Caco-2 (cell line): Measurements from ENCODE around the gene SRI. TPM values are rescaled to one million over a fixed set of nuclear protein-coding genes. Genes with fewer than 3 reads are reported as not detected.

Experiments used
- BruUV-seq: library from RNA; stranded (reverse); fragments of 400-500 nt; replicated peaks from 2 replicates; lab custom pipeline; 2021; lab: Mats Ljungman, UMichigan
- CTCF ChIA-PET: fragments of 300-600 bp; sonication (Branson Sonifier 250); formaldehyde crosslinking; loops from one replicate; lab custom pipeline; 2022; ENCODE audit warnings: antibody characterized with exemption; lab: Charles Lee
- POLR2A ChIA-PET: fragments of 300-600 bp; sonication (Branson Sonifier 250); formaldehyde crosslinking; loops from one replicate; lab custom pipeline; 2022; ENCODE audit warnings: antibody characterized with exemption; lab: Charles Lee
- DNase-seq, 2 experiments: peaks; one replicate each; pipeline versions ENCODE4 v3.0.0 to v3.0.0-alpha.2; 2020 to 2022
- H3K27me3 ChIP-seq: replicated peaks from 2 replicates; pipeline ENCODE4 v1.6.0; 2011; ENCODE audit warnings: low read length; ENCODE audit not compliant: control insufficient read depth, insufficient read depth
- H3K36me3 ChIP-seq: 2 replicates; pipeline ENCODE4 v1.5.1; 2011; ENCODE audit warnings: low read length; ENCODE audit not compliant: control insufficient read depth, insufficient read depth
- H3K4me1 ChIP-seq: fragments of 250-450 bp; sonication (Bioruptor Pico); 2 replicates; pipeline ENCODE4 v1.5.1; 2020; ENCODE audit warnings: mild to moderate bottlenecking
- H3K4me3 ChIP-seq: 2 replicates; pipeline ENCODE4 v1.5.1; 2011; ENCODE audit warnings: low read depth, mild to moderate bottlenecking, control low read depth, low read length
- H3K9me3 ChIP-seq: fragments of 250-450 bp; sonication (Bioruptor Pico); 2 replicates; pipeline ENCODE4 v1.5.1; 2020; ENCODE audit warnings: mild to moderate bottlenecking, moderate library complexity
- H3K27ac Mint-ChIP-seq: one replicate; pipeline ENCODE4 v1.8.0; 2022; ENCODE audit warnings: mixed read lengths; ENCODE audit not compliant: unreplicated experiment
- H3K27me3 Mint-ChIP-seq: one replicate; pipeline ENCODE4 v1.8.0; 2022; ENCODE audit warnings: mixed read lengths; ENCODE audit not compliant: insufficient read depth, unreplicated experiment
- H3K36me3 Mint-ChIP-seq: one replicate; pipeline ENCODE4 v1.8.0; 2022; ENCODE audit warnings: mild to moderate bottlenecking, mixed read lengths; ENCODE audit not compliant: insufficient read depth, unreplicated experiment
- H3K4me1 Mint-ChIP-seq: one replicate; pipeline ENCODE4 v1.8.0; 2022; ENCODE audit warnings: low read depth, mixed read lengths; ENCODE audit not compliant: unreplicated experiment
- H3K4me3 Mint-ChIP-seq: one replicate; pipeline ENCODE4 v1.8.0; 2022; ENCODE audit warnings: mild to moderate bottlenecking, moderate library complexity, mixed read lengths; ENCODE audit not compliant: unreplicated experiment
- H3K9me3 Mint-ChIP-seq: one replicate; pipeline ENCODE4 v1.8.0; 2022; ENCODE audit warnings: mixed read lengths; ENCODE audit not compliant: unreplicated experiment
- CTCF ChIP-seq, 2 experiments: fragments of 200-600 bp in 1 of 2; IDR thresholded peaks; 1 replicate in 1 of 2; 2 replicates in 1 of 2; pipeline versions ENCODE4 v1.5.1 to v1.8.0; 2011 to 2022; ENCODE audit warnings: antibody characterized with exemption in 1 of 2, control low read depth in 1 of 2, inconsistent platforms in 1 of 2, low read depth in 1 of 2, low read length in 1 of 2, mild to moderate bottlenecking in 1 of 2, moderate library complexity in 1 of 2; ENCODE audit not compliant: insufficient read depth in 1 of 2, severe bottlenecking in 1 of 2, unreplicated experiment in 1 of 2
- intact Hi-C: fragments of 100-400 bp; cut with micrococcal nuclease; formaldehyde crosslinking; loops from one replicate; pipeline ENCODE4 v1.10.0; 2022; ENCODE audit not compliant: unreplicated experiment
- total RNA-seq: library from RNA; stranded (reverse); gene quantifications from 2 replicates; pipeline ENCODE4 v1.2.3, GENCODE V29; 2022

SRI gene
- total RNA-seq, 1 experiment from 2014 or later = 103 TPM

- TF ChIP-seq CTCF (IDR thresholded peaks at IDR 0.05; ENCODE audit: insufficient read depth in 1 of 2, low read depth in 1 of 2, low read length in 1 of 2, severe bottlenecking in 1 of 2, unreplicated experiment in 1 of 2) = no peak
- H3K4me1 Mint-ChIP-seq = no peaks in the 10 kb centered on the region
- no peaks in the 10 kb centered on the region for H3K27me3 Mint-ChIP-seq
- Histone ChIP-seq H3K4me1 (peaks cover 36% of the 10 kb centered on the region), H3K27me3 (no peaks in the 10 kb centered on the region), H3K9me3 (0 out of 2 replicates have a peak, but pooled peaks cover 7% of the 10 kb centered on the region), H3K4me3 (no peak overlapping the region), H3K36me3 (no peaks in the 10 kb centered on the region)
- no TSS peak for BruUV-seq
- no peaks in the 10 kb centered on the region for H3K9me3 Mint-ChIP-seq
- no peak overlapping the region for H3K4me3 Mint-ChIP-seq
- intact Hi-C loops = loop anchor here (1.0 to 5.0 kb wide), 3 partner anchors 8 to 350 kb away; partner anchors contain the start of genes DBF4 and SLC25A40
- POLR2A ChIA-PET = interaction anchor here (0.6 kb wide), 2 partner anchors 14 to 292 kb away, joined by 6 to 9 read pairs; no protein-coding TSS in a partner anchor
- peak; percentile 79 to 85 for DNase-seq
- H3K27ac Mint-ChIP-seq = peak overlapping the region; percentile 53
- CTCF ChIA-PET = interaction anchor here (0.7 to 1.7 kb wide), 2 partner anchors 16 to 17 kb away, joined by 3 to 6 read pairs; no protein-coding TSS in a partner anchor
- peaks cover 4% of the 10 kb centered on the region for H3K36me3 Mint-ChIP-seq
These were observed 7.2 kb upstream of the SRI start for GRCh38 chr7:88226886-88227516.

DNA sequence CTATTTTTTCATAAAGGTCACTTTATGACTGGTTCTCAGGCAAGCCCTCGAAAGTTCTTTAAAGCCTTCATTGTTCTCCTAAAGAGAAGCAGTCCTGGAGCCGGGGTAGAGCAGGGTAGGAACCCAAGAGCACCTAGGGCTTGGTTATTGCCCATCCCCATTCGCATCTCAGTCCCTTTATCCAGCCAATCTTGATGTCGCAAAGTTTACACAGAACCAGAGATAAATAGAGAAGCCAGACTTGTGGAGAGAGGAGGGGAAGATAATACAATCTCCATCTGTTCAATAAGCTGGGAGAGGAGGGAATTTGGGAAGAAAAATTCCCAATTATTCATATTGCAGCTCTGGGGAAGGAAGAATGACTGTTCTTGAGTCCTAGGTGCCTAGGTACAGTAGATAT, 6.4 kb upstream of the SRI start:
- Histone ChIP-seq H3K9me3 (0 out of 2 replicates have a peak, but pooled peaks cover 7% of the 10 kb centered on the region), H3K4me1 (peaks cover 38% of the 10 kb centered on the region), H3K36me3 (no peaks in the 10 kb centered on the region), H3K4me3 (no peak overlapping the region), H3K27me3 (no peaks in the 10 kb centered on the region)
- POLR2A ChIA-PET = interaction anchor here (0.6 kb wide), 1 partner anchor 291 kb away, joined by 6 read pairs; no protein-coding TSS in a partner anchor
- peak in 1 of 2 experiments; percentile 31 for DNase-seq
- BruUV-seq = TSS peak; percentile 27
- intact Hi-C loops = loop anchor here (5.0 kb wide), 1 partner anchor 349 kb away; the partner anchor contains the start of genes DBF4 and SLC25A40
- H3K9me3 Mint-ChIP-seq = no peaks in the 10 kb centered on the region
- no peaks in the 10 kb centered on the region for H3K27me3 Mint-ChIP-seq
- no peak overlapping the region for H3K4me3 Mint-ChIP-seq
- CTCF ChIA-PET = interaction anchor here (1.7 kb wide), 1 partner anchor 17 kb away, joined by 6 read pairs; no protein-coding TSS in a partner anchor
- H3K36me3 Mint-ChIP-seq = peaks cover 4% of the 10 kb centered on the region
- TF ChIP-seq CTCF (IDR thresholded peaks at IDR 0.05; ENCODE audit: insufficient read depth in 1 of 2, low read depth in 1 of 2, low read length in 1 of 2, severe bottlenecking in 1 of 2, unreplicated experiment in 1 of 2) = no peak
- H3K4me1 Mint-ChIP-seq = no peaks in the 10 kb centered on the region
- H3K27ac Mint-ChIP-seq = no peak overlapping the region

DNA sequence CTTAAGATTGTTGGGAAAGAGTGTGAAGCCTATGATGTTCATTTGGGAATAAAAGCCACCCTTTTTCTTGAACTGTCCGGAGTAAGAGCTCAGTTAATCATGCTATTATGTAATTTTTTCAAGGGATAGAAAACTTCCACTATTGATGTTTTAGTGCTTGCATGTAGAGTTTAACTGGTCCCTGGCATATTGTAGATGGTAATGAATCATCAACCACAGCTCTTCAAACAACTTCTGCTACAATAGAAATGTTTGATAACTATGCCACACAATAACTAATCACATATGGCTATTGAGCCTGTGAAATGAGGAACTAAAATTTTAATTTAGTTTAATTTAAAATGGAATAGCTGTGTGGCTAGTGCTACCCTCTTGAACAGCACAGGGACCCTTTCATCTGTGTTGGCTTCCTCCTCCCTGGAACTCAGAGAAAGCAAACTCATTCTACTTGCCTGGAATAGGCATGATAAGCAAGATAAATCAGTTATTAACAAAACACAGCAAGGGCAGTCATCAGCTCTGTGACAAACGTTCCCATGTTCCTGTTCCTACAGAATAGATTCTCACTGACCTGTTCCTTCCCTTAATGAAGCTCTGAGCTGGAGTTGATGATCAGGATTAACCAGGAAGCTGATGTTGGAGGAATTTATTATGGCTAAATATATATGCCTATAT, 4.9 kb upstream of the SRI start:
- 0 out of 2 replicates have a peak, but pooled peaks cover 7% of the 10 kb centered on the region for H3K9me3 ChIP-seq
- H3K4me3 ChIP-seq = no peak overlapping the region
- DNase-seq = no peak
- no peaks in the 10 kb centered on the region for H3K36me3 ChIP-seq
- TF ChIP-seq CTCF (IDR thresholded peaks at IDR 0.05; ENCODE audit: insufficient read depth in 1 of 2, low read depth in 1 of 2, low read length in 1 of 2, severe bottlenecking in 1 of 2, unreplicated experiment in 1 of 2) = no peak
- intact Hi-C loops = loop anchor here (5.0 kb wide), 1 partner anchor 347 kb away; the partner anchor contains the start of genes DBF4 and SLC25A40
- Mint-ChIP-seq H3K4me1 (no peaks in the 10 kb centered on the region), H3K27me3 (no peaks in the 10 kb centered on the region), H3K4me3 (no peak overlapping the region), H3K27ac (no peak overlapping the region), H3K9me3 (no peaks in the 10 kb centered on the region), H3K36me3 (peaks cover 4% of the 10 kb centered on the region)
- H3K4me1 ChIP-seq = peaks cover 36% of the 10 kb centered on the region
- ChIA-PET POLR2A (no interaction called here), CTCF (no interaction called here)
- no peaks in the 10 kb centered on the region for H3K27me3 ChIP-seq
- BruUV-seq = no TSS peak
